ENCODE measurements around the gene RBM19. TPM values are rescaled to one million over a fixed set of nuclear protein-coding genes. Genes with fewer than 3 reads are reported as not detected.

Gene RBM19
- total and polyA plus RNA-seq, 10 donors, result 13.6 to 46.7 (median 34.5) TPM

GRCh38 chr12:113866496-113866895 lies 99.6 kb downstream of the RBM19 start:
- peaks cover 0 to 58% (median 0%) of the 10 kb centered on the region in 6 donors for H3K36me3 ChIP-seq
- H3K4me1 ChIP-seq, result peaks cover 0 to 25% (median 12%) of the 10 kb centered on the region in 6 donors
- 88 to 100% (median 96%) methylated on average over 1 of the region's 1 CpG for WGBS, 5 donors
- H3K4me3 ChIP-seq, result no peak overlapping the region
- H3K9me3 ChIP-seq, result no peaks in the 10 kb centered on the region
- H3K27me3 ChIP-seq (replicated peaks in 1 of 7), result no peaks in the 10 kb centered on the region
- H3K27ac ChIP-seq, result no peak overlapping the region
- DNase-seq, result no peak
- no peak for TF ChIP-seq CTCF (IDR thresholded peaks at IDR 0.05 in 8 of 11, conservative IDR thresholded peaks at IDR 0.05 in 3 of 11)
- TF ChIP-seq POLR2AphosphoS5 (IDR thresholded peaks at IDR 0.05), result no peak
- TF ChIP-seq POLR2A (IDR thresholded peaks at IDR 0.05), result no peak
- intact Hi-C loops (cut with DNase I; ENCODE audit: low total_unique reads), result no loop called here

- Histone ChIP-seq H3K4me3 (no peak overlapping the region), H3K27me3 (replicated peaks in 1 of 7) (no peaks in the 10 kb centered on the region), H3K27ac (no peak overlapping the region), H3K36me3 (peaks cover 0 to 63% (median 5%) of the 10 kb centered on the region in 6 donors), H3K4me1 (peaks cover 0 to 42% (median 12%) of the 10 kb centered on the region in 6 donors), H3K9me3 (no peaks in the 10 kb centered on the region)
- intact Hi-C loops (cut with DNase I; ENCODE audit: low total_unique reads), result no loop called here
- DNase-seq, result no peak
- WGBS, 5 donors, result 82 to 93% (median 87%) methylated on average over 1 to 2 of the region's 2 CpGs
- no peak for TF ChIP-seq CTCF (IDR thresholded peaks at IDR 0.05 in 8 of 11, conservative IDR thresholded peaks at IDR 0.05 in 3 of 11)
- TF ChIP-seq POLR2AphosphoS5 (IDR thresholded peaks at IDR 0.05), result no peak
- no peak for TF ChIP-seq POLR2A (IDR thresholded peaks at IDR 0.05)
These were observed 102.7 kb downstream of the RBM19 start for GRCh38 chr12:113863455-113863845.

GRCh38 chr12:113862590-113863454 lies 103.3 kb downstream of the RBM19 start:
- intact Hi-C loops (cut with DNase I; ENCODE audit: low total_unique reads), result no loop called here
- 31 to 45% (median 41%) methylated on average over 18 of the region's 18 CpGs for WGBS, 5 donors
- Histone ChIP-seq H3K4me1 (peaks cover 0 to 42% (median 12%) of the 10 kb centered on the region in 6 donors), H3K4me3 (no peak overlapping the region), H3K36me3 (peaks cover 0 to 70% (median 11%) of the 10 kb centered on the region in 6 donors), H3K27me3 (replicated peaks in 1 of 7) (no peaks in the 10 kb centered on the region), H3K9me3 (no peaks in the 10 kb centered on the region), H3K27ac (no peak overlapping the region)
- TF ChIP-seq CTCF (IDR thresholded peaks at IDR 0.05 in 8 of 11, conservative IDR thresholded peaks at IDR 0.05 in 3 of 11) (no peak), POLR2A (IDR thresholded peaks at IDR 0.05) (no peak), POLR2AphosphoS5 (IDR thresholded peaks at IDR 0.05) (no peak)
- no peak for DNase-seq

- no peak overlapping the region for H3K27ac ChIP-seq
- TF ChIP-seq POLR2AphosphoS5 (IDR thresholded peaks at IDR 0.05) (no peak), CTCF (IDR thresholded peaks at IDR 0.05 in 8 of 11, conservative IDR thresholded peaks at IDR 0.05 in 3 of 11) (no peak), POLR2A (IDR thresholded peaks at IDR 0.05) (no peak)
- 79 to 92% (median 84%) methylated on average over 9 of the region's 9 CpGs for WGBS, 5 donors
- H3K36me3 ChIP-seq, result peaks cover 0 to 74% (median 22%) of the 10 kb centered on the region in 6 donors
- peaks cover 0 to 42% (median 12%) of the 10 kb centered on the region in 6 donors for H3K4me1 ChIP-seq
- H3K27me3 ChIP-seq (replicated peaks in 1 of 7), result no peaks in the 10 kb centered on the region
- DNase-seq, result no peak
- H3K9me3 ChIP-seq, result no peaks in the 10 kb centered on the region
- no peak overlapping the region for H3K4me3 ChIP-seq
- intact Hi-C loops (cut with DNase I; ENCODE audit: low total_unique reads), result no loop called here
These were observed 104.3 kb downstream of the RBM19 start for GRCh38 chr12:113861708-113862312.
